ENCODE data around the gene NAA10.

Gene NAA10

GRCh38 chrX:153908219-153908860 is 26.5 kb downstream of the NAA10 start:
- H3K36me3 Mint-ChIP-seq = peaks cover 10 to 20% of the 10 kb centered on the region in 2 donors
- no peak for ATAC-seq (replicated peaks)
- no peaks in the 10 kb centered on the region for H3K27me3 Mint-ChIP-seq
- H3K27ac Mint-ChIP-seq = no peak overlapping the region
- DNase-seq = no peak
- H3K4me1 Mint-ChIP-seq = peaks cover 16 to 24% of the 10 kb centered on the region in 2 donors
- H3K4me3 Mint-ChIP-seq = no peak overlapping the region
- H3K9me3 Mint-ChIP-seq = no peaks in the 10 kb centered on the region

DNA sequence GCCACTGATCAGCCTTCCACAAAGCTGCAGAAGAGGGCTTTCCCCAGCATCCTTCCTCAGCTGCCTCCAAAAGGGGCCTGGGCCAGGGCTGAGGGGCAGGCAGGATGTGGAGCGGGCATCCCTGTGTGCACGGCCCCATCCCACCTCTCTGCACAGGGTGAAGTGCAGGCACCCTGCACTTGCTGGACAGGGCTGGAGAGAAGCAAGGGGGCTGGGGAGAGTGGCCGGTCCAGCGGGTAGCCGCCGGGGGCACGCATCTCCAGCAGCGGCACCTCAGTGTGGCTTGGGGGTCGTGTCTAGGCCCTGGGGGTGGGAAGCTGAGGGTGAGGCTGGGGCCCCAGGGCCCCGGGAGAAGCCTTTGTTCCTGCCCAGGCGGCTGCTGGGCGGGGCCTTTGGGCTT is 27.4 kb downstream of the NAA10 start:
- Mint-ChIP-seq H3K36me3 (peaks cover 10 to 20% of the 10 kb centered on the region in 2 donors), H3K9me3 (no peaks in the 10 kb centered on the region), H3K4me1 (peaks cover 21 to 33% of the 10 kb centered on the region in 2 donors), H3K27ac (no peak overlapping the region), H3K4me3 (no peak overlapping the region), H3K27me3 (no peaks in the 10 kb centered on the region)
- no peak for DNase-seq
- no peak for ATAC-seq (replicated peaks)

DNA sequence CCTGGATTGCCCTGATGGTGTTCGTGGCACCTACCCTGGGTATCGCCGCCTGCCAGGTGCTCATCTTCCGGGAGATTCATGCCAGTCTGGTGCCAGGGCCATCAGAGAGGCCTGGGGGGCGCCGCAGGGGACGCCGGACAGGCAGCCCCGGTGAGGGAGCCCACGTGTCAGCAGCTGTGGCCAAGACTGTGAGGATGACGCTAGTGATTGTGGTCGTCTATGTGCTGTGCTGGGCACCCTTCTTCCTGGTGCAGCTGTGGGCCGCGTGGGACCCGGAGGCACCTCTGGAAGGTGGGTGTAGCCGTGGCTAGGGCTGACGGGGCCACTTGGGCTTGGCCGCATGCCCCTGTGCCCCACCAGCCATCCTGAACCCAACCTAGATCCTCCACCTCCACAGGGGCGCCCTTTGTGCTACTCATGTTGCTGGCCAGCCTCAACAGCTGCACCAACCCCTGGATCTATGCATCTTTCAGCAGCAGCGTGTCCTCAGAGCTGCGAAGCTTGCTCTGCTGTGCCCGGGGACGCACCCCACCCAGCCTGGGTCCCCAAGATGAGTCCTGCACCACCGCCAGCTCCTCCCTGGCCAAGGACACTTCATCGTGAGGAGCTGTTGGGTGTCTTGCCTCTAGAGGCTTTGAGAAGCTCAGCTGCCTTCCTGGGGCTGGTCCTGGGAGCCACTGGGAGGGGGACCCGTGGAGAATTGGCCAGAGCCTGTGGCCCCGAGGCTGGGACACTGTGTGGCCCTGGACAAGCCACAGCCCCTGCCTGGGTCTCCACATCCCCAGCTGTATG is 28.5 kb downstream of the NAA10 start:
- peak overlapping the region; percentile 88 for H3K27ac Mint-ChIP-seq
- H3K4me3 Mint-ChIP-seq = peak overlapping the region in 1 of 2 donors; percentile 30

DNA sequence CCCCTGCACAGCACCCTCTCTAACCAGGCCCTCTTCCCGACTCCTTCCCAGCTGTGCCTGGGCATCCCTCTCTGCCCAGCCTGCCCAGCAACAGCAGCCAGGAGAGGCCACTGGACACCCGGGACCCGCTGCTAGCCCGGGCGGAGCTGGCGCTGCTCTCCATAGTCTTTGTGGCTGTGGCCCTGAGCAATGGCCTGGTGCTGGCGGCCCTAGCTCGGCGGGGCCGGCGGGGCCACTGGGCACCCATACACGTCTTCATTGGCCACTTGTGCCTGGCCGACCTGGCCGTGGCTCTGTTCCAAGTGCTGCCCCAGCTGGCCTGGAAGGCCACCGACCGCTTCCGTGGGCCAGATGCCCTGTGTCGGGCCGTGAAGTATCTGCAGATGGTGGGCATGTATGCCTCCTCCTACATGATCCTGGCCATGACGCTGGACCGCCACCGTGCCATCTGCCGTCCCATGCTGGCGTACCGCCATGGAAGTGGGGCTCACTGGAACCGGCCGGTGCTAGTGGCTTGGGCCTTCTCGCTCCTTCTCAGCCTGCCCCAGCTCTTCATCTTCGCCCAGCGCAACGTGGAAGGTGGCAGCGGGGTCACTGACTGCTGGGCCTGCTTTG is 29.2 kb downstream of the NAA10 start:
- H3K9me3 Mint-ChIP-seq = no peaks in the 10 kb centered on the region
- no peak for DNase-seq
- peaks cover 5 to 13% of the 10 kb centered on the region in 2 donors for H3K36me3 Mint-ChIP-seq
- peaks cover 38 to 52% of the 10 kb centered on the region in 2 donors for H3K4me1 Mint-ChIP-seq
- H3K27ac Mint-ChIP-seq = peak overlapping the region; percentile 77
- no peaks in the 10 kb centered on the region for H3K27me3 Mint-ChIP-seq
- ATAC-seq (replicated peaks) = no peak
- no peak overlapping the region for H3K4me3 Mint-ChIP-seq

More for the DNA sequence above, 28.5 kb downstream of the NAA10 start:
- Mint-ChIP-seq H3K36me3 (peaks cover 5 to 13% of the 10 kb centered on the region in 2 donors), H3K9me3 (no peaks in the 10 kb centered on the region), H3K27me3 (no peaks in the 10 kb centered on the region), H3K4me1 (peaks cover 31 to 44% of the 10 kb centered on the region in 2 donors)
- DNase-seq = no peak
- ATAC-seq (replicated peaks) = no peak

DNA sequence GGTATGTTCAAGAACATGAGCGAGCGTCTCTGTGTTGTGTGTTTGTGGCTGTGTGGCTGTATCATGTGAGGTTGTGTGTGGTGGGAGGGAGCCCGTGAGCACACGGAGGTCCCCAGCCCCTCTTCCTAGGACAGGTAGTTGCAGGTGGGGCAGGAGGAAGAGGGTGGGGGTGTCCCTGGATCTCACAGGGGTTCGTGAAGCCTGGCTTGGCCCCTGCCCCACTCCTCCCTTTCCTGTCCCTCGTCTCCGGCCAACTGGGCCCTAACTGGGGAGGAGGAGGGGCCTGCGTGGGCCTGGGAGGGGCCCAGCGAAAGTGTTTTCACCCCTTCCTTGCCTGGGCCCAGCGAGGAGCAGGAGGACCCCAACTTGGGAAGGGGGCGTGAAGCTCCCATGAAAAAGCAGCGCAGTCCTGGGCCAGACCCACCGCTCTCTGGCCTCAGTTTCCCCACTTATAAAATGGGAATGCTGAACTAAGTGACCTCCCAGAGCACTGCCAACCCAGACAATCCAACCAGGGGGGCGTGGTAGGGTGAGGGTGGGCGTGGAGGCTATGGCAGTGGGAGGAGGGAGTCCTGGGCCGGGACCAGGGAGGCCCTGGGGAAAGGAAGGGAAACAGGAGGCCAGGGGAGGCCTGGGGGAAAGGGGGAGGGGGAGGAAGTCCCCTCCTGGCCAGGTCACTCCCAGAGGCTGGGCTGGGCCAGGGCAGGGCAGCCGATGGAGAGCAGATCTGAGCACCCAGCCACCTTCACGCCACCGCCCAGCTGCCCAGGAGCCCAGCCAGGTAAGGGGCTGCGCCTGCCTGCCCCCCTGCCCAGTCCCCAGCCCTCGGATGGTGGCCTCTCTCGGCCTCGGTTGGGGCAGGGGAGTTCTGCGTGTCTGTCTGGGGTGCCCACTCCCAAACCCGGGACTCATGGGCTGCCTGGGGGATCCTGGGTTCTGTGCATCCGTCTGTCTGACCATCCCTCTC is 30.6 kb downstream of the NAA10 start, which contains the start of gene AVPR2:
Gene AVPR2 (plus strand): TSS at position 683 of the 967 bp plus-strand sequence. CDS start 473 bp downstream, outside the sequence.
- no peaks in the 10 kb centered on the region for H3K9me3 Mint-ChIP-seq
- H3K27me3 Mint-ChIP-seq = no peaks in the 10 kb centered on the region
- peak within 1 kb of the TSS; percentile 50 to 75 for H3K4me3 Mint-ChIP-seq
- H3K36me3 Mint-ChIP-seq = peaks cover 3 to 13% of the 10 kb centered on the region in 2 donors
- DNase-seq (no peak), ATAC-seq (replicated peaks) (peak; percentile 2 to 19)
- H3K27ac Mint-ChIP-seq = peak within 1 kb of the TSS; percentile 86
- H3K4me1 Mint-ChIP-seq = peaks cover 38 to 54% of the 10 kb centered on the region in 2 donors

- Mint-ChIP-seq H3K27ac (peak overlapping the region; percentile 32), H3K4me3 (peak overlapping the region; percentile 42 to 75), H3K36me3 (peaks cover 0 to 7% of the 10 kb centered on the region in 2 donors), H3K4me1 (peaks cover 38 to 57% of the 10 kb centered on the region in 2 donors), H3K9me3 (no peaks in the 10 kb centered on the region), H3K27me3 (no peaks in the 10 kb centered on the region)
- peak; percentile 9 to 18 for ATAC-seq (replicated peaks)
- no peak for DNase-seq
These were observed 31.4 kb downstream of the NAA10 start for GRCh38 chrX:153903238-153903980.

GRCh38 chrX:153902385-153902784 is 32.5 kb downstream of the NAA10 start:
- ATAC-seq (replicated peaks) (no peak), DNase-seq (no peak)
- Mint-ChIP-seq H3K4me1 (peaks cover 35 to 57% of the 10 kb centered on the region in 2 donors), H3K27me3 (no peaks in the 10 kb centered on the region), H3K27ac (no peak overlapping the region), H3K36me3 (peaks cover 0 to 5% of the 10 kb centered on the region in 2 donors), H3K4me3 (no peak overlapping the region), H3K9me3 (no peaks in the 10 kb centered on the region)

GRCh38 chrX:153901753-153902140 is 33.1 kb downstream of the NAA10 start:
- H3K36me3 Mint-ChIP-seq = peaks cover 0 to 5% of the 10 kb centered on the region in 2 donors
- H3K4me1 Mint-ChIP-seq = peaks cover 35 to 52% of the 10 kb centered on the region in 2 donors
- peak overlapping the region; percentile 62 for H3K27ac Mint-ChIP-seq
- no peak for DNase-seq
- no peak for ATAC-seq (replicated peaks)
- H3K27me3 Mint-ChIP-seq = no peaks in the 10 kb centered on the region
- H3K4me3 Mint-ChIP-seq = peak overlapping the region; percentile 29 to 37
- no peaks in the 10 kb centered on the region for H3K9me3 Mint-ChIP-seq

GRCh38 chrX:153900831-153901752 is 33.7 kb downstream of the NAA10 start:
- Mint-ChIP-seq H3K4me1 (peaks cover 35 to 51% of the 10 kb centered on the region in 2 donors), H3K36me3 (peaks cover 0 to 4% of the 10 kb centered on the region in 2 donors), H3K27ac (peak overlapping the region; percentile 63), H3K4me3 (peak overlapping the region; percentile 29 to 50), H3K27me3 (no peaks in the 10 kb centered on the region), H3K9me3 (no peaks in the 10 kb centered on the region)
- DNase-seq (peak; percentile 74), ATAC-seq (replicated peaks) (peak; percentile 87 to 89)

- H3K27ac Mint-ChIP-seq = no peak overlapping the region
- ATAC-seq (replicated peaks) = no peak
- H3K4me3 Mint-ChIP-seq = no peak overlapping the region
- no peaks in the 10 kb centered on the region for H3K9me3 Mint-ChIP-seq
- no peak for DNase-seq
- H3K4me1 Mint-ChIP-seq = peaks cover 20 to 43% of the 10 kb centered on the region in 2 donors
- H3K36me3 Mint-ChIP-seq = no peaks in the 10 kb centered on the region
- H3K27me3 Mint-ChIP-seq = peaks cover 0 to 10% of the 10 kb centered on the region in 2 donors
These were observed 36.9 kb downstream of the NAA10 start for GRCh38 chrX:153897899-153898298.

GRCh38 chrX:153889123-153889522 is 45.7 kb downstream of the NAA10 start:
- ATAC-seq (replicated peaks) (no peak), DNase-seq (no peak)
- H3K4me3 Mint-ChIP-seq = no peak overlapping the region
- H3K4me1 Mint-ChIP-seq = peaks cover 23 to 50% of the 10 kb centered on the region in 2 donors
- H3K27me3 Mint-ChIP-seq = peaks cover 0 to 21% of the 10 kb centered on the region in 2 donors
- no peak overlapping the region for H3K27ac Mint-ChIP-seq
- no peaks in the 10 kb centered on the region for H3K9me3 Mint-ChIP-seq
- H3K36me3 Mint-ChIP-seq = no peaks in the 10 kb centered on the region

DNA sequence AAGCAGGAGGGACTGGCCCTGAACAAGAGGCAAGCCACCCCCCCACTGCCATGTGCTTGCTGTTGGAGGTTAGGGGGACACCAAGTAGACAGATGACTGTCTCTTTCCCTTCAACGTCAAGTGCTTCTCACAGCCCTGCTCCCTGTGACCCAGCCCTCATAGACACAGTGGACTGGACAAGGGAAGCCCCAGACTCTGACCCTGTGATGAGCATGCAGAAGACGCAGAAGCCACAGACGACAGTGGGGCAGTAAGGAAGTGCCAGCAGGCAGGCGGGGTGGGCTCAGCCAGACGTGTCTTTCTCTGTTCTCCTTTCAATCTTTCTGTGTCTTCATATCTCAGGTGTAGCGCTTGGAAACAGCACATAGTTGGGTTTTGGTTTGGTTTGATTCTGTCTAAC is 46.5 kb downstream of the NAA10 start:
- H3K4me1 Mint-ChIP-seq = peaks cover 23 to 42% of the 10 kb centered on the region in 2 donors
- peaks cover 0 to 25% of the 10 kb centered on the region in 2 donors for H3K27me3 Mint-ChIP-seq
- ATAC-seq (replicated peaks) (peak; percentile 98), DNase-seq (peak; percentile 81)
- peak overlapping the region; percentile 49 for H3K27ac Mint-ChIP-seq
- H3K4me3 Mint-ChIP-seq = peak overlapping the region in 1 of 2 donors; percentile 19
- H3K36me3 Mint-ChIP-seq = no peaks in the 10 kb centered on the region
- no peaks in the 10 kb centered on the region for H3K9me3 Mint-ChIP-seq
